Astrocyte (in vitro differentiated cells and primary cell): ENCODE data around the gene ARL6IP5.

Experiments
- EZH2 ChIP-seq: IDR thresholded peaks from 2 replicates; pipeline ENCODE4 v1.6.1; 2012; ENCODE audit warnings: mild to moderate bottlenecking, low read length, inconsistent platforms; ENCODE audit not compliant: insufficient read depth
- TF ChIP-seq, protein P1 (sequence below): IDR thresholded peaks from 2 replicates; pipeline ENCODE4 v1.5.1; 2011; ENCODE audit warnings: low read depth, mild to moderate bottlenecking, inconsistent platforms, low read length, moderate library complexity; ENCODE audit not compliant: insufficient read depth

GRCh38 chr3:69090021-69090420 lies 5.3 kb downstream of the ARL6IP5 start:
- TF ChIP-seq, protein P1, sequence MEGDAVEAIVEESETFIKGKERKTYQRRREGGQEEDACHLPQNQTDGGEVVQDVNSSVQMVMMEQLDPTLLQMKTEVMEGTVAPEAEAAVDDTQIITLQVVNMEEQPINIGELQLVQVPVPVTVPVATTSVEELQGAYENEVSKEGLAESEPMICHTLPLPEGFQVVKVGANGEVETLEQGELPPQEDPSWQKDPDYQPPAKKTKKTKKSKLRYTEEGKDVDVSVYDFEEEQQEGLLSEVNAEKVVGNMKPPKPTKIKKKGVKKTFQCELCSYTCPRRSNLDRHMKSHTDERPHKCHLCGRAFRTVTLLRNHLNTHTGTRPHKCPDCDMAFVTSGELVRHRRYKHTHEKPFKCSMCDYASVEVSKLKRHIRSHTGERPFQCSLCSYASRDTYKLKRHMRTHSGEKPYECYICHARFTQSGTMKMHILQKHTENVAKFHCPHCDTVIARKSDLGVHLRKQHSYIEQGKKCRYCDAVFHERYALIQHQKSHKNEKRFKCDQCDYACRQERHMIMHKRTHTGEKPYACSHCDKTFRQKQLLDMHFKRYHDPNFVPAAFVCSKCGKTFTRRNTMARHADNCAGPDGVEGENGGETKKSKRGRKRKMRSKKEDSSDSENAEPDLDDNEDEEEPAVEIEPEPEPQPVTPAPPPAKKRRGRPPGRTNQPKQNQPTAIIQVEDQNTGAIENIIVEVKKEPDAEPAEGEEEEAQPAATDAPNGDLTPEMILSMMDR: no peak
- TF ChIP-seq EZH2: no peak
